Measurements from ENCODE around the gene ABR.

DNA sequence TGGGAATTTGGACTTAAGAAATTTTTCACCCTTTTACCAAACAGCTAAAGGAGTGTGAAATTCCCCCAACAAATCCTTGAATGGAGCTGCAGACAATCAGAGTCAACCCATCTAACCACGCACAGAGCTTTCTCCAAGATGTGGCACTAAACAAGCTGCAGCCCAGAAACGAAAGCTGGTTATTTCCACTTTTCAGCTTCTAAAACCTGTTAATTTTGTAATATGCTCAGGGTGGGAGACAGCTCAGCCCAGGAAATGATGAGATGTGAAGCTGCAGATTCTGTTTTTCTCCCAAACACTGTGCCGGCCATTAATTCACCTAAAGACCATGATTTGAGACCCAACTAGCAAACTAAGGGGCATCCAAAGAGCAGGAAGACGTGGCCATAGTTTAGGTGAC lies 33.2 kb upstream of the ABR start:
- TF ChIP-seq, protein P1, sequence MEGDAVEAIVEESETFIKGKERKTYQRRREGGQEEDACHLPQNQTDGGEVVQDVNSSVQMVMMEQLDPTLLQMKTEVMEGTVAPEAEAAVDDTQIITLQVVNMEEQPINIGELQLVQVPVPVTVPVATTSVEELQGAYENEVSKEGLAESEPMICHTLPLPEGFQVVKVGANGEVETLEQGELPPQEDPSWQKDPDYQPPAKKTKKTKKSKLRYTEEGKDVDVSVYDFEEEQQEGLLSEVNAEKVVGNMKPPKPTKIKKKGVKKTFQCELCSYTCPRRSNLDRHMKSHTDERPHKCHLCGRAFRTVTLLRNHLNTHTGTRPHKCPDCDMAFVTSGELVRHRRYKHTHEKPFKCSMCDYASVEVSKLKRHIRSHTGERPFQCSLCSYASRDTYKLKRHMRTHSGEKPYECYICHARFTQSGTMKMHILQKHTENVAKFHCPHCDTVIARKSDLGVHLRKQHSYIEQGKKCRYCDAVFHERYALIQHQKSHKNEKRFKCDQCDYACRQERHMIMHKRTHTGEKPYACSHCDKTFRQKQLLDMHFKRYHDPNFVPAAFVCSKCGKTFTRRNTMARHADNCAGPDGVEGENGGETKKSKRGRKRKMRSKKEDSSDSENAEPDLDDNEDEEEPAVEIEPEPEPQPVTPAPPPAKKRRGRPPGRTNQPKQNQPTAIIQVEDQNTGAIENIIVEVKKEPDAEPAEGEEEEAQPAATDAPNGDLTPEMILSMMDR (IDR thresholded peaks at IDR 0.05; ENCODE audit: insufficient read depth, low read length) = no peak
- TF ChIP-seq POLR2AphosphoS5 (IDR thresholded peaks at IDR 0.05; ENCODE audit: low read depth) = no peak
- TF ChIP-seq GABPA (IDR thresholded peaks at IDR 0.05; ENCODE audit: low read depth) = no peak
- TF ChIP-seq, protein P2, sequence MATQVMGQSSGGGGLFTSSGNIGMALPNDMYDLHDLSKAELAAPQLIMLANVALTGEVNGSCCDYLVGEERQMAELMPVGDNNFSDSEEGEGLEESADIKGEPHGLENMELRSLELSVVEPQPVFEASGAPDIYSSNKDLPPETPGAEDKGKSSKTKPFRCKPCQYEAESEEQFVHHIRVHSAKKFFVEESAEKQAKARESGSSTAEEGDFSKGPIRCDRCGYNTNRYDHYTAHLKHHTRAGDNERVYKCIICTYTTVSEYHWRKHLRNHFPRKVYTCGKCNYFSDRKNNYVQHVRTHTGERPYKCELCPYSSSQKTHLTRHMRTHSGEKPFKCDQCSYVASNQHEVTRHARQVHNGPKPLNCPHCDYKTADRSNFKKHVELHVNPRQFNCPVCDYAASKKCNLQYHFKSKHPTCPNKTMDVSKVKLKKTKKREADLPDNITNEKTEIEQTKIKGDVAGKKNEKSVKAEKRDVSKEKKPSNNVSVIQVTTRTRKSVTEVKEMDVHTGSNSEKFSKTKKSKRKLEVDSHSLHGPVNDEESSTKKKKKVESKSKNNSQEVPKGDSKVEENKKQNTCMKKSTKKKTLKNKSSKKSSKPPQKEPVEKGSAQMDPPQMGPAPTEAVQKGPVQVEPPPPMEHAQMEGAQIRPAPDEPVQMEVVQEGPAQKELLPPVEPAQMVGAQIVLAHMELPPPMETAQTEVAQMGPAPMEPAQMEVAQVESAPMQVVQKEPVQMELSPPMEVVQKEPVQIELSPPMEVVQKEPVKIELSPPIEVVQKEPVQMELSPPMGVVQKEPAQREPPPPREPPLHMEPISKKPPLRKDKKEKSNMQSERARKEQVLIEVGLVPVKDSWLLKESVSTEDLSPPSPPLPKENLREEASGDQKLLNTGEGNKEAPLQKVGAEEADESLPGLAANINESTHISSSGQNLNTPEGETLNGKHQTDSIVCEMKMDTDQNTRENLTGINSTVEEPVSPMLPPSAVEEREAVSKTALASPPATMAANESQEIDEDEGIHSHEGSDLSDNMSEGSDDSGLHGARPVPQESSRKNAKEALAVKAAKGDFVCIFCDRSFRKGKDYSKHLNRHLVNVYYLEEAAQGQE (IDR thresholded peaks at IDR 0.05; ENCODE audit: insufficient replicate concordance, low read depth) = no peak

Measured in HL-60 (cell line).